H4 (cell line): ENCODE measurements around the gene SMC1B. TPM values are rescaled to one million over a fixed set of nuclear protein-coding genes. Genes with fewer than 3 reads are reported as not detected.
"Not testable (repeated sequence)": the region's sequence is repeated elsewhere in the genome, so short reads cannot be mapped to it uniquely, and the experiment has no call there.

Source experiments
- DNase-seq: peaks from one replicate; pipeline ENCODE4 v3.0.0-alpha.2; 2015; ENCODE audit warnings: low spot score
- total RNA-seq: library from RNA; depleted of rRNA; stranded (reverse); fragments of >200 nt; shearing (Covaris generic); gene quantifications from 2 replicates; pipeline ENCODE4 v1.2.3, GENCODE V29; 2014

Gene SMC1B
- total RNA-seq, 1 experiment from 2014 or later, result not detected

DNA sequence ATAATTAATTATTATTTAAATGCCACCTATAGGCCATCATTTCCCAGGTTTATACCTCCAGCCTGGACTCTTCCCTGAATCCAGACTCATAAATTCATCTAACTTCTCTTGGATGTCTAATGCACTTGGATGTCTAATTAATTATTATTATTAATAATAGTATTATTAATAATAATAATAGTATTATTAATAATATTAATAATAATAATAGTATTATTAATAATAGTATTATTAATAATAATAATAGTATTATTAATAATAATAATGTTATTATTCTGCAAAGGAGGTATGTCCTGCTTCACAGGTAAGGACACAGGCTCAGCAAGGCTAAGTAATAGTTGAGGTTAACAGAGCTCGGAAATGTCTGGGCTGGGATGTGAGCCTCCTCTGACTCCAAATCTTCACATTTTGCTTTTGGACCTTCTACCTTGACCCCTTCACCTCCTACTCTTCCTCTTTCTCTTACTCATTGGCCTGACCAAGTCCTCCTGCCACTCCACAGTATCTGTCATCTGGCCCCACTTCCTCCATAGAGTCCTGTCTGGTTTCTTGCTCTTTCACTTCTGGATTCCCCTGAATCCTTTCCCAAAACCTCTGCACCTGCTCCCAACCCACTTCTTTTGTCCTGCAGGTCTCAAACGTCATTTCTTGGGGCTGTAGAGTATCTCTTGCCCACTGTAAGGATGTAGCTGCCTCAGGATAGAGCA lies 8.1 kb upstream of the SMC1B start:
- no peak for DNase-seq

GRCh38 chr22:45420539-45420938 lies 7.1 kb upstream of the SMC1B start:
- DNase-seq, result no peak

DNA sequence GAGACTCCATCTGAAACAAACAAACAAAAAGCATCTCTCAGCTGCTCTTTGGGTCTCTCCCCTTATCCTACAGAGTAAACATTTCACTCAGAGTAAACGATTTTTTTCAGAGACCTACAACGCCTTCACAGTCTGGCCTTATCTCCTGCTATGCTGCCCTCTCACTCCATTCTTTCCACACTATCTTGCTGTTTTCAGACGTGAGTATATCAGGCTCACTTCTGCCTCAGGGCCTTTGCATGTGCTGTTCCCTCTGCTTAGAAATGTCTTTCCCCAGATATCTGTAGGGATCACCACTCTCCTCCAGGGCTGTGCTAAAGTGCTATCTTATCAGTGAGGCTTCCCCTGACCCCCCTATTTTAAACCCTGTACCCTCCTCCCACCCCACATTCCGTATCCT lies 6.6 kb upstream of the SMC1B start:
- no peak for DNase-seq

GRCh38 chr22:45418770-45419138 lies 5.4 kb upstream of the SMC1B start:
- DNase-seq, result no peak

- DNase-seq, result no peak
Measured at GRCh38 chr22:45418056-45418769, 4.8 kb upstream of the SMC1B start.

DNA sequence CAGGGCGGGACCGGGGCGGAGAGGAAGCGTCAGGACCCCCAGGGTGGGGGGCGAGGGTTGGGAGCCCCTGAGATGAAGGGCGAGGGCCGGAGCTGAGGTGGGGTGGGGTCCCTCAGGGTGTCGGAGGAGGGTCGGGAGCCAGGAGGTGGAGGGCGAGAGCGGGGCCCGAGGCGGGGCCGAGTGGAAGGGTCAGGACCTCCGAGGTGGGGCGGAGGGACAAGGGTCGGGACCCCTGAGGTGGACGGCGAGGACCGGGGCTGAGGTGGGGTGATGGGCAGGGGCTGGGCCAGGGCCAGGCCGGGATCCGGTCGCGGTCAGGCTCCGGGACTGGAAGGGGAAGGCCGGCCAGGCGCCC lies 409 bp downstream of the SMC1B start:
- DNase-seq, result no peak

- no peak for DNase-seq
Measured at GRCh38 chr22:45407793-45408192, 5.6 kb downstream of the SMC1B start.

GRCh38 chr22:45402466-45402985 lies 10.9 kb downstream of the SMC1B start:
- DNase-seq, result no peak

DNA sequence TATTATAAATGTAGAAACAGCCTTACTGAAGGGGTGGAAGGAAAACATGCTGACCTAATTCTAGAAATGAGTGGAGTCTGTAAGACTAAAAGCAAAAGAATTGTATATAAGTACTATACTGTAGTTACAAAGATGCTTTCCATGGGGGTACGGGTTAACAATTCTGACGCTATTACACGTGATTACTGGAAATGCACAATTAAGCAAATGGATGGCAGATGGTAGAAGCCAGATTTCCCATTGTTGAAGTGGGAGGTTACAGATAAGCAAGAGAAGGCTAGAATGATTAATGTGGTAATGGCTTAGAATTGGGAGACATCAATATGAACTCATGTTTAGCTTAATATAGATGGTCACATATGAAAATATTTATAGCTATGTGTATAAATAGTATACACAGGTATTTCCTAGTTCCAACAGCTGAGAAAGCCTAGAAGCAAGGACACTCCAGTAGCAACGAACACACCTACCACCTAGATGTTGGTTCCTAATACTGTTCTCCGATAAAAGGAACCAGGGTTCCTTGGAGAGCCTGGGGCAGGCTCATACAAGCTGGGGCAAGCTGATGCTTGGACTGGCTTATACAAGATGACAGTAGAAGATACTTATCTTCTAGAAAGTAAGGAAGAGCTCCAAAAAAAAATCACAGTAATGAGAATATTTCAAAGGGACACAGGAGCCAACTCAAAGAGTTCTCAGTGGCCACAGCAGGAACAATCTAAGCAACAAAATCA lies 13.5 kb downstream of the SMC1B start:
- no peak for DNase-seq

GRCh38 chr22:45398214-45398613 lies 15.2 kb downstream of the SMC1B start:
- no peak for DNase-seq

DNA sequence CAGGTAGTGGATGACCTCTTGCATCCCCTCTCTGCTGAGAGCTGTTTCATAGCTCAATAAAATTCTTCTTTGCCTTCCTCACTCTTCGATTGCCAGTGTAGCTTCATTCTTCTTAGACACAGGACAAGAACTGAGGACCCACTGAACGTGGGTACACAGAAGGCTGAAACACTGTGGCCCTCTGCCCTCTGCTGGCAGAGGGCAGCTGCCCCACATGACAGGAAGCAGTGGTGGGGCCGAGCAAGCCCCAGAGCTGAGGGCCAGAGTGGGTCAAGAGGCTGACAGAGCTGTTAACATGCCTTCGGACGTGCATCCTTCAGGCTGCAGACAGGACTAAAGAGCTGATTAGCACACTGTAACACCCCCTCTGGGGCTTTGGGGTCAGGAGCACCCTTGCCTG lies 15.6 kb downstream of the SMC1B start:
- no peak for DNase-seq

DNA sequence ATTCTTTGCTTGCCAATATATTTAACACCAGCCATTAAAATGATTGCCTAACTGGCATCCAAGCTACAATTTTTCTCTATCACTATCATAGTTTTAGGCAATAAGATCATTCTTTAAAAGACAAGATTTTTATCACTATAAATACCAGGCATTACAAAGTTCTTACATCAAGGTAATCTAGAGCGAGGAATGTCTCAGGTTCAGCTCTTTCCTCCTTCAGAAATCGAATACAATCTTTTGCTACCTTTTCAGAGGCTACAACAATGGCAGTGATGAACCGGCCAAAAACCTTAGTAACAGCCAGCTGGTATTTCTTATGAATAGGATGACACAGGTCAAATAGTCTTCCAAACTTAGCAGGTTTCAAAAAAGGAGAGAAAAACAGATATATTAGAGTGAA lies 23.9 kb downstream of the SMC1B start:
- no peak for DNase-seq

GRCh38 chr22:45381348-45381747 lies 32.1 kb downstream of the SMC1B start:
- DNase-seq, result no peak

DNA sequence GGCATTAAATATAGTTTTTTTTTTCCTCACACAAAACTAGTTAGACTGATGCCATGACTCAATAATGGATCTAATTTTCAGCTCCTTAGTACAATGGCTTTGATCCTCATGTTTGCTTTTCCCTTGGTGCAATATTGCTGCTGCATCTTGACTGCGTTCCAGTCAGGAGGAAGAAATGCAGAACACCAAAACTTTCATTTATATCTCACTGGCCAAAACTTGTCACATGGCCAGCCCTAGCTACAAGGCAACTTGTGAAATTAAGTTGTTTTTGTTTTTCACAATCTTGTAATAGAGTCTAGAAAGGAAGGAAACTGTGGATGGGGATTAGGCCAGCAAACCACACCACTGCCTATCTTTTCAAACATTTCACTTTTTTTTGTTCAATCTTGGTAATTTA lies 36.7 kb downstream of the SMC1B start:
- no peak for DNase-seq

DNA sequence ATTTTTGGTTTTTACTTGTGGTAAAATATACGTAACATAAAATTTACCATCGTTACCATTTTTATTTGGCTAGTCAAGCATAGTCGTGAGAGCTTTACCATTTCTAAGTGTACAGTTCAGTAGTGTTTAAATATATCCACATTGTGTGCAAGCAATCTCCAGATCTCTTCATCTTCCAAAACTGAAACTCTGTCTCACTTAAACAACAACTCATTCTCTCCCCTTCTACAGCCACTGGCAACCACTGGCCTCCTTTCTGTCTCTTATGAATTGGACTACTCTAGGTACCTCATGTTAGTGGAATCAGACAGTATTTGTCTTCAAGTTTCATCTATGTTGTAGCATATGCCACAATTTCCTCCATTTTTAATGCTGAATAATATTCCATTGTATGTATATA lies 37.4 kb downstream of the SMC1B start:
- DNase-seq, result no peak

GRCh38 chr22:45373592-45373991 lies 39.8 kb downstream of the SMC1B start:
- DNase-seq, result not testable (repeated sequence)

GRCh38 chr22:45366713-45367112 lies 46.7 kb downstream of the SMC1B start:
- no peak for DNase-seq

DNA sequence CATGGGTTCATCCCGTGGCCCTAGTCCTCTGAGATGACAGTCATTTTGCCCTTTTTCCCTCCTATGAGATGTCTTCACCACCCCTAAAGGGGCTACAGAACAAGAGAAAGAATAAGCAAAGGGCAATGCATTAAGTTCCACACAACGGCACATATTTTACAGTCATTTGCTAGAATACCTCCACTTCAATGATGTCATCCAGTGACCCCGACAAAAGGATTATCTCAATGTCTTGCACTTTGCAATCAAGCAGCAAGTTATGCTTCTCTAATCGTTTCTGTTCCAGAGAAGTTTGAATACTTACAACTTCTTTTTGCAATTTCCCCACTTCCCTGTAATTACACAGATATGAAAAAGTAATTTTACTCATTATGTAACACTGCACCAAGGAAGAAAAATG lies 53.8 kb downstream of the SMC1B start:
- DNase-seq, result no peak

- DNase-seq, result no peak
Measured at GRCh38 chr22:45358127-45358526, 55.3 kb downstream of the SMC1B start.

DNA sequence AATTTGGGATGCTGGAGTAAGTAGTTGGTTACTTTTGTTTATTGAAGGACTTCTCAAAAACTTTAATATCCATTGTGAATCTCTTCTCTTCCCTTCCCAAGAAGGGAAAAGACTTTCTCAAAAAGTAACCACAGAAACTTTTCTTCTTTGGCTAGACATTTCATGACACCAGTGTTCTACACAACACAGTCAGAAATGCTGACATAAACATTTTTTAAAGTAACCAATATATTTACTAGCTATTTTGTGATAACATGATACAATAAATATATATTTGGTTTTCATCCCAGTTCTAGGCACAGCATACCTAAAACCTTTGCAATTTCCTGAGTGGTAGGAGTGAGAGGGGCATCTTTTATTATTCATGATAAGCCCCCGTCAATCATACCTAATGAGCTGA lies 55.9 kb downstream of the SMC1B start:
- DNase-seq, result no peak

- no peak for DNase-seq
Measured at GRCh38 chr22:45353786-45354185, 59.6 kb downstream of the SMC1B start.

- not testable (repeated sequence) for DNase-seq
Measured at GRCh38 chr22:45352757-45353156, 60.6 kb downstream of the SMC1B start.

GRCh38 chr22:45351956-45352355 lies 61.4 kb downstream of the SMC1B start:
- no peak for DNase-seq
